GM12874 (cell line): ENCODE results near the gene MCTP1.
A peak's percentile ranks its signal among the peaks of the same experiment; 100 is the strongest.

Source experiments
- TF ChIP-seq, protein P1 (sequence below): IDR thresholded peaks from 2 replicates; pipeline ENCODE4 v1.5.1; 2011; ENCODE audit warnings: low read depth, mild to moderate bottlenecking, control low read depth, low read length, moderate library complexity; ENCODE audit not compliant: insufficient read depth

The MCTP1 gene

DNA sequence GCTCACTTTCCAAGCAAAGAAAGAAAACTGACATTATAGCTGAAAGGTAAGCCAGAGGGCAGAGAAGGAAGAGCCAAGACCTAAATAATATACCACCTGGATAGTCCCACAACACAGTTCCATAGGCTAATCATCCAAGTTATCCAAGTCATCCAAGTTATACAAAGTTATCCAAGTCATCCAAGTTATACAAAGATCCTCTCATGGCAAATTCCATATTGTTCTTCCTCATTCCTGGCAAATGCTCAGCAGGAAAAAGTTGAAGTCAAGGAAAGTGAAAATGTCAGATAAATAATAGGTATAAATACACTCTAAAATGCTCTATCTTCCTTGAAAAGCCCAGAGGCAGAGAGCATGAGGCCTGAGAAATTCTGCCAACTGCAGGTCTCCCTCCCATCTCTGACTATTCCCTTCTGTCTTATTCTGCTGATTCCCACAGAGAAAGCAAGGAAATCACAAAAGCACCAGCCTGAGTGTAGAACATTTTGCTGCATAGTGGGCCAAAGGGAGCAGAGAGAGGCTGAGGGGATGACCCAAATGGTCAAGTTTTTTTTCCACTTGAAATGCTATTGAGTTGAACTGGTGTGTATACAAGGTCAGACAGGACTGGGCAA is 12.5 kb downstream of the MCTP1 start:
- TF ChIP-seq, protein P1, sequence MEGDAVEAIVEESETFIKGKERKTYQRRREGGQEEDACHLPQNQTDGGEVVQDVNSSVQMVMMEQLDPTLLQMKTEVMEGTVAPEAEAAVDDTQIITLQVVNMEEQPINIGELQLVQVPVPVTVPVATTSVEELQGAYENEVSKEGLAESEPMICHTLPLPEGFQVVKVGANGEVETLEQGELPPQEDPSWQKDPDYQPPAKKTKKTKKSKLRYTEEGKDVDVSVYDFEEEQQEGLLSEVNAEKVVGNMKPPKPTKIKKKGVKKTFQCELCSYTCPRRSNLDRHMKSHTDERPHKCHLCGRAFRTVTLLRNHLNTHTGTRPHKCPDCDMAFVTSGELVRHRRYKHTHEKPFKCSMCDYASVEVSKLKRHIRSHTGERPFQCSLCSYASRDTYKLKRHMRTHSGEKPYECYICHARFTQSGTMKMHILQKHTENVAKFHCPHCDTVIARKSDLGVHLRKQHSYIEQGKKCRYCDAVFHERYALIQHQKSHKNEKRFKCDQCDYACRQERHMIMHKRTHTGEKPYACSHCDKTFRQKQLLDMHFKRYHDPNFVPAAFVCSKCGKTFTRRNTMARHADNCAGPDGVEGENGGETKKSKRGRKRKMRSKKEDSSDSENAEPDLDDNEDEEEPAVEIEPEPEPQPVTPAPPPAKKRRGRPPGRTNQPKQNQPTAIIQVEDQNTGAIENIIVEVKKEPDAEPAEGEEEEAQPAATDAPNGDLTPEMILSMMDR = no peak

DNA sequence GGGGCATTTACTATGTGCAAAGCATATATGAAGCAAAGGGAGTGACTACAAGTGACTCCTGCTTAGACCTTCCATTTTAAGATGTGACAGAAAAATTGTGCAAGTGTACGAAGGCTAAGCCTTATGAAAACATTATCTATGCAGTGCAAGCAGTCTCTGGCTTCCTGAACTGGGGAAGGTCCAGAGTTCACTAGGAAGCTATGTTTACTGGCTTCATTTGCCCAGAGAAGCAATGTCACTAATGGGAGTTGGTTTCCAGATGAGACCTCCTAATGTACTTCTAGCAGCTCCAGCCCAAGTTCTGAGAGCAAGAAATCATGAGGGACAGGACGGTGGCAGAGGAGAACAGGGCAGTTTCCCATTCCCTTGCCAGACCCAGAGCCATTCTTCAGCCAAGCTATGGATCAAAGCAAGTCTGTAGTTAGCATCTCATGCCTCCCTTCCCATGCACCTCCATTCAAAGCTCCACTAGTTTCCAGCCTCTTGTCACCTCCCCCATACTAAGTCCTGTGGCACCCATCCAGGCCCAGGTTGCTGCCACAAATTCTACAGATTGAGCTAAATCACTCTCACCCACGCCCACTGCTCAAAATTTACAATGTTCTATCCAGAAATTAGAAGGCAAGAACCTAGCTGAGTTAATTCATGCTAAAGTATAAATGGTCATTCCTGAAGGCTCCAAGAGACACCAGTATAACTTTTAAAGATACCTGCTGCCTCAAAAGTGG is 21.8 kb downstream of the MCTP1 start:
- TF ChIP-seq, protein P1 = no peak

DNA sequence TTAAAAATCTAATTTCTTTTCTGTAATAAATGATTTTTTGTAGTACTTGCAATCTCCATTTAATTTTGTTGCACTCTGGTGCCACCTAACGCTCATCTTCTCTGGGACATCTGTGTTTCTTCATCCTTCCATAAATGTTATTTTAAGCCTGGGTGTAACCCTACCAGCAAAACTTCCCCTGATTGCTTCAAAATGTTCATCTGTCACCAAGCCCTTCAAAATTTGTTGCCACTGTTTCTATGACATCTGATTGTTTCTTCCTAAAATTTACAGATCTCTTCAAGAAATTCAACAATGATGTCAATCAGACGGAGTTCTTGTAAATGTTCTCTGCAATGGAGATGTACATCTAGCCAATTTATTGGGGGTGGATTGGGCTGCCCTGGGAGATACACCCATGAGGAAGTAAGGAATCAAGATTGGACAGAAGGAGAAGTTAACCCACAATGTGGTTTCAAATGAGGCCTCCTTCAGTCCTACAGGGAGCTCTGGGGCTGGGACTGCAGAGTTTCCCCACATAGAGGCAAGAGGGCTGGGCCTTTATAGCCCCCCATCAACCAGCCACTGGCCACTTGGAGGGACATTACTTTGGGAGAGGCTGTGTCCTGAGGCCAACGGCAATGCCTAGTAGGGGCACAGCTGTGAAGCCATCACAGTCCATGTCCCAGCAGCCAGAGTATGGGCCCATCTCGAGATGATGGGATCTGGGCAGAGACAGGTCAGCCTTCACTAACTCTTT is 23.3 kb downstream of the MCTP1 start:
- TF ChIP-seq, protein P1 = peak; percentile 32; the same call in 1 of the 2 replicates

DNA sequence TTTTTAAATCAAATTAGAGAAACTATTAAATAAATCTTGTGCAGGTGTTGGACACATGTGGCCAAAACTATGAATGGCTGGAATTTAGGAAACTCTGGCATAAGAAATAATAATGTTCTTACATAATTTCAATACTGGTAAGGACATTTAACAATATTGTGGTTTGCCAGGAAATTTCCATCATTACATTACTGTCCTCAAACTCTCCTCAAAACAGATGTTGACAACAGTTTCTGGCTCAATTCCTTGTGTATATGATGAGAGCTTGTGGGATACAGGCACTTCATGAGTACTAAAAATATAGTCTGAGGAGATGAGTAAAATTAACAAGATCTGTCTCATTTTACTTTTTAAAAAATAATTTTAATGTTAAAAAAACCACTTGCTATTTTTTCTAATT is 27.9 kb downstream of the MCTP1 start:
- TF ChIP-seq, protein P1 = no peak

DNA sequence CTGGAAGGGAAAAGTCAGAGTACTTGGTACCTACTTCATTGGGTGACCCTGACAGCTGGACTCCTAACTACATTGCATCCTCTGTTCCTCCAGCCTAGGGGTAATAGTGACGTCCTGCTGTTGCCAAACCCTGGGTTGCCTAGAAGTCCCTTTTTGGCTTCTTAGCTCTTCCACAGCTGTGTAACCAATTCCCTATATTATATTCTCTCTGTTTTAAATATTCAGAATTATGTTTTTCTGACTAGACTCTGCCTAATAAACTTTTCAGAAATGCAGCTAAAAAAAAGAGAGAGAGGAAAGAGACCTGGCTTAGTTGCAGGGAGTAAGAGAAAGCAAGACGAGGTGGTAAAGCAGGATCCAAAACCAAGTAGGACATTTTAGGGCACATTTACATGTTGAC is 28.4 kb downstream of the MCTP1 start:
- TF ChIP-seq, protein P1 = no peak

DNA sequence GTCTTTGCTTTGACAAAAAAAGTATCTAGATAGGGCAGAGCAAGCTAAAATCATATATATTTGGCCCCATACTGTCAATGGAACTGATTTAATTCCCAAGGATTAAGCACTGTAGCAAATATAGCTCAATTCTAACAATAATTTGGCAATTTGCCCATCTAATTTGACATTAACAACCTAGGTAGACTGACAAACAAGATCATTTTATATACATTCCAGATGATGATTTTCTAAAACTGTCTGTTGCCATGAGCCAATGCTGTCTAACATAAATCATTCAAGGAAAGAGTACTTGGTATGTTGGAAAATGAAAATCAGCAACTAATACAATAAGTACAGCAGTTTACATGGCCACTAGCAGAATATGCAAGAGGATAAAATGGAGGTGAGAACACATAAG is 32.1 kb downstream of the MCTP1 start:
- TF ChIP-seq, protein P1 = no peak

DNA sequence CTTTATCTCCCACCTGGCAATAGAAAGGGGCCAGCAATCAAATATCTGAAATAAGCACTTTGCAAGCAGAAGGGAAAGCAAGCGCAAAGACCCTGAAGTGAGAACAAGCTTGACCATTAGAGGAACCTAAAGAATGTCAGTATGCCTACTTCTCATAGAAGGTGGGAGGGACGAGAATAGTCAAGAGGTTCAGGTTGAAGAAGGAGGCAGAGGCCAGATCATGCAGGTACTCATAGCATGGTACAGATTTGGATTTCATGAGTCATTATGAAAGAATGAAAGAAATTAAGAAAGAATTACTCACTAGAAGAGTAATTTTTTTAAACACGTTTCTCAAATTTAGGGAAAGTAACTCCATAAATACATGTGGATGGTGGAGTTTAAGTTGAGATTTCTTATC is 33.7 kb downstream of the MCTP1 start:
- TF ChIP-seq, protein P1 = no peak
